Trophoblast cell (in vitro differentiated cells and primary cell): ENCODE measurements around the gene IDH3A.

Source experiments
- DNase-seq, 2 donors: peaks; one replicate each; pipeline ENCODE4 v3.0.0-alpha.2; 2016
- H2AFZ ChIP-seq: 2 replicates; pipeline ENCODE4 v1.6.1; 2013; ENCODE audit warnings: low read length, moderate library complexity, mild to moderate bottlenecking; ENCODE audit not compliant: insufficient read depth, poor library complexity
- H2AK5ac ChIP-seq: 2 replicates; pipeline ENCODE4 v1.6.1; 2013; ENCODE audit warnings: mild to moderate bottlenecking, low read length
- H2BK120ac ChIP-seq: 2 replicates; pipeline ENCODE4 v1.6.1; 2013; ENCODE audit warnings: low read length, mild to moderate bottlenecking, moderate library complexity; ENCODE audit not compliant: insufficient read depth, poor library complexity
- H2BK12ac ChIP-seq: 2 replicates; pipeline ENCODE4 v1.6.1; 2013; ENCODE audit warnings: mild to moderate bottlenecking, low read length, moderate library complexity
- H2BK5ac ChIP-seq: 2 replicates; pipeline ENCODE4 v1.6.1; 2013; ENCODE audit warnings: low read length, low read depth, moderate library complexity, mild to moderate bottlenecking; ENCODE audit not compliant: poor library complexity
- H3K14ac ChIP-seq: 2 replicates; pipeline ENCODE4 v1.6.1; 2013; ENCODE audit warnings: mild to moderate bottlenecking, low read length
- H3K18ac ChIP-seq: 2 replicates; pipeline ENCODE4 v1.6.1; 2013; ENCODE audit warnings: mild to moderate bottlenecking, low read length
- H3K23ac ChIP-seq: 2 replicates; pipeline ENCODE4 v1.6.1; 2013; ENCODE audit warnings: low read length
- H3K27ac ChIP-seq: 2 replicates; pipeline ENCODE4 v1.5.1; 2013; ENCODE audit warnings: low read depth, mild to moderate bottlenecking, inconsistent platforms, low read length, moderate library complexity
- H3K27me3 ChIP-seq: 2 replicates; pipeline ENCODE4 v1.6.1; 2013; ENCODE audit warnings: inconsistent platforms, mild to moderate bottlenecking, low read length, moderate library complexity; ENCODE audit not compliant: insufficient read depth
- H3K36me3 ChIP-seq, 2 experiments: 1 replicate in 1 of 2; 2 replicates in 1 of 2; pipeline ENCODE4 v1.6.1; 2013; ENCODE audit warnings: low read length in 2 of 2, mild to moderate bottlenecking in 2 of 2, moderate library complexity in 1 of 2; ENCODE audit not compliant: insufficient read depth in 2 of 2, control insufficient read depth in 1 of 2
- H3K4ac ChIP-seq: 2 replicates; pipeline ENCODE4 v1.6.1; 2013; ENCODE audit warnings: low read depth, mild to moderate bottlenecking, low read length, moderate library complexity
- H3K4me1 ChIP-seq, 2 experiments: 1 replicate in 1 of 2; 2 replicates in 1 of 2; pipeline ENCODE4 v1.6.1; 2013; ENCODE audit warnings: low read length in 2 of 2, mild to moderate bottlenecking in 2 of 2, moderate library complexity in 1 of 2; ENCODE audit not compliant: insufficient read depth in 2 of 2, control insufficient read depth in 1 of 2
- H3K4me2 ChIP-seq: 2 replicates; pipeline ENCODE4 v1.6.1; 2013; ENCODE audit warnings: inconsistent platforms, mild to moderate bottlenecking, low read length, moderate library complexity
- H3K4me3 ChIP-seq: 2 replicates; pipeline ENCODE4 v1.5.1; 2013; ENCODE audit warnings: mild to moderate bottlenecking, low read depth, low read length, inconsistent platforms
- H3K79me1 ChIP-seq: one replicate; pipeline ENCODE4 v1.6.1; 2013; ENCODE audit warnings: low read length
- H3K79me2 ChIP-seq: 2 replicates; pipeline ENCODE4 v1.6.1; 2013; ENCODE audit warnings: low read length, mild to moderate bottlenecking; ENCODE audit not compliant: control insufficient read depth, insufficient read depth, poor library complexity
- H3K9ac ChIP-seq: 2 replicates; pipeline ENCODE4 v1.6.1; 2013; ENCODE audit warnings: mild to moderate bottlenecking, low read length
- H3K9me3 ChIP-seq: 2 replicates; pipeline ENCODE4 v1.6.1; 2013; ENCODE audit warnings: low read depth, mild to moderate bottlenecking, control low read depth, inconsistent platforms, low read length; ENCODE audit not compliant: insufficient read depth
- H4K12ac ChIP-seq: 2 replicates; pipeline ENCODE4 v1.6.1; 2013; ENCODE audit warnings: low read depth, mild to moderate bottlenecking, low read length, moderate library complexity
- H4K8ac ChIP-seq: 2 replicates; pipeline ENCODE4 v1.6.1; 2013; ENCODE audit warnings: low read depth, mild to moderate bottlenecking, low read length, moderate library complexity
- H4K91ac ChIP-seq: one replicate; pipeline ENCODE4 v1.6.1; 2013; ENCODE audit warnings: low read depth, mild to moderate bottlenecking, low read length, moderate library complexity
- WGBS: extraction: QIAGEN DNeasy Blood & Tissue Kit; methylation state at CpG from one replicate; pipeline ENCODE4 v1.1.7; 2013; ENCODE audit warnings: missing lambda C conversion rate; ENCODE audit not compliant: insufficient read length, insufficient coverage; ENCODE audit errors: extremely low coverage; 5-methylcytosine and 5-hydroxymethylcytosine counted together

IDH3A gene

GRCh38 chr15:78209646-78210348 is 60.6 kb downstream of the IDH3A start:
- H3K4me3 ChIP-seq: no peak overlapping the region
- H3K79me2 ChIP-seq: no peaks in the 10 kb centered on the region
- no peaks in the 10 kb centered on the region for H3K79me1 ChIP-seq
- H3K27ac ChIP-seq: no peak overlapping the region
- H3K4me2 ChIP-seq: no peak overlapping the region
- H4K91ac ChIP-seq: no peak overlapping the region
- no peak overlapping the region for H3K9ac ChIP-seq
- no peak overlapping the region for H4K12ac ChIP-seq
- H4K8ac ChIP-seq: no peak overlapping the region
- H2BK5ac ChIP-seq: no peak overlapping the region
- no peaks in the 10 kb centered on the region for H3K27me3 ChIP-seq
- H3K23ac ChIP-seq: no peak overlapping the region
- H3K18ac ChIP-seq: no peak overlapping the region
- H2AK5ac ChIP-seq: no peak overlapping the region
- H2BK120ac ChIP-seq: no peak overlapping the region
- H2BK12ac ChIP-seq: no peak overlapping the region
- no peak overlapping the region for H3K4ac ChIP-seq
- WGBS: no CpG with 5 or more reads among the region's 9 CpGs
- no peak overlapping the region for H2AFZ ChIP-seq
- no peaks in the 10 kb centered on the region for H3K9me3 ChIP-seq
- no peak for DNase-seq
- H3K4me1 ChIP-seq: peaks cover 20 to 25% of the 10 kb centered on the region in 2 experiments
- no peak overlapping the region for H3K14ac ChIP-seq
- no peaks in the 10 kb centered on the region for H3K36me3 ChIP-seq

- no CpG with 5 or more reads among the region's 5 CpGs for WGBS
- Histone ChIP-seq H3K4me2 (no peak overlapping the region), H3K18ac (no peak overlapping the region), H3K79me2 (no peaks in the 10 kb centered on the region), H3K27ac (no peak overlapping the region), H2AK5ac (no peak overlapping the region), H3K4me3 (no peak overlapping the region), H3K4ac (no peak overlapping the region), H4K91ac (no peak overlapping the region), H2AFZ (no peak overlapping the region), H4K8ac (no peak overlapping the region), H3K14ac (no peak overlapping the region), H3K4me1 (peaks cover 20 to 25% of the 10 kb centered on the region in 2 experiments), H3K27me3 (no peaks in the 10 kb centered on the region), H3K9me3 (no peaks in the 10 kb centered on the region), H2BK120ac (no peak overlapping the region), H3K79me1 (no peaks in the 10 kb centered on the region), H3K9ac (no peak overlapping the region), H3K36me3 (no peaks in the 10 kb centered on the region), H2BK12ac (no peak overlapping the region), H2BK5ac (no peak overlapping the region), H3K23ac (no peak overlapping the region), H4K12ac (no peak overlapping the region)
- no peak for DNase-seq
Measured at GRCh38 chr15:78210349-78210717, 61.2 kb downstream of the IDH3A start.

- no peaks in the 10 kb centered on the region for H3K27me3 ChIP-seq
- no peaks in the 10 kb centered on the region for H3K79me2 ChIP-seq
- no CpG with 5 or more reads among the region's 12 CpGs for WGBS
- no peak overlapping the region for H2BK12ac ChIP-seq
- no peaks in the 10 kb centered on the region for H3K79me1 ChIP-seq
- H4K91ac ChIP-seq: no peak overlapping the region
- no peak overlapping the region for H4K8ac ChIP-seq
- H3K4me1 ChIP-seq: peaks cover 18 to 21% of the 10 kb centered on the region in 2 experiments
- H2AFZ ChIP-seq: no peak overlapping the region
- no peak overlapping the region for H2BK5ac ChIP-seq
- no peak overlapping the region for H2AK5ac ChIP-seq
- H3K4me3 ChIP-seq: no peak overlapping the region
- DNase-seq: no peak
- no peak overlapping the region for H3K27ac ChIP-seq
- H3K9ac ChIP-seq: no peak overlapping the region
- H3K4me2 ChIP-seq: no peak overlapping the region
- no peaks in the 10 kb centered on the region for H3K36me3 ChIP-seq
- no peak overlapping the region for H3K4ac ChIP-seq
- H3K23ac ChIP-seq: no peak overlapping the region
- no peak overlapping the region for H4K12ac ChIP-seq
- H3K9me3 ChIP-seq: no peaks in the 10 kb centered on the region
- no peak overlapping the region for H2BK120ac ChIP-seq
- no peak overlapping the region for H3K18ac ChIP-seq
- H3K14ac ChIP-seq: no peak overlapping the region
Measured at GRCh38 chr15:78211189-78211921, 62.2 kb downstream of the IDH3A start.

- no peaks in the 10 kb centered on the region for H3K79me2 ChIP-seq
- DNase-seq: no peak
- no peaks in the 10 kb centered on the region for H3K36me3 ChIP-seq
- H2BK12ac ChIP-seq: no peak overlapping the region
- H3K9ac ChIP-seq: no peak overlapping the region
- H3K27ac ChIP-seq: no peak overlapping the region
- H3K23ac ChIP-seq: no peak overlapping the region
- no peak overlapping the region for H3K18ac ChIP-seq
- no peak overlapping the region for H2BK5ac ChIP-seq
- peaks cover 11 to 14% of the 10 kb centered on the region in 2 experiments for H3K4me1 ChIP-seq
- H3K27me3 ChIP-seq: no peaks in the 10 kb centered on the region
- no peak overlapping the region for H2BK120ac ChIP-seq
- H2AK5ac ChIP-seq: no peak overlapping the region
- H2AFZ ChIP-seq: no peak overlapping the region
- H4K12ac ChIP-seq: no peak overlapping the region
- WGBS: no CpG with 5 or more reads among the region's 10 CpGs
- H3K79me1 ChIP-seq: no peaks in the 10 kb centered on the region
- no peak overlapping the region for H3K4me3 ChIP-seq
- H3K9me3 ChIP-seq: no peaks in the 10 kb centered on the region
- H3K4ac ChIP-seq: no peak overlapping the region
- no peak overlapping the region for H4K91ac ChIP-seq
- H3K14ac ChIP-seq: no peak overlapping the region
- H4K8ac ChIP-seq: no peak overlapping the region
- no peak overlapping the region for H3K4me2 ChIP-seq
Measured at GRCh38 chr15:78212008-78212407, 62.8 kb downstream of the IDH3A start.
